ENCODE results near the gene HLCS. TPM values are rescaled to one million over a fixed set of nuclear protein-coding genes. Genes with fewer than 3 reads are reported as not detected.

Gene HLCS
- total RNA-seq, 1 experiment from 2014 or later = 12.7 TPM

DNA sequence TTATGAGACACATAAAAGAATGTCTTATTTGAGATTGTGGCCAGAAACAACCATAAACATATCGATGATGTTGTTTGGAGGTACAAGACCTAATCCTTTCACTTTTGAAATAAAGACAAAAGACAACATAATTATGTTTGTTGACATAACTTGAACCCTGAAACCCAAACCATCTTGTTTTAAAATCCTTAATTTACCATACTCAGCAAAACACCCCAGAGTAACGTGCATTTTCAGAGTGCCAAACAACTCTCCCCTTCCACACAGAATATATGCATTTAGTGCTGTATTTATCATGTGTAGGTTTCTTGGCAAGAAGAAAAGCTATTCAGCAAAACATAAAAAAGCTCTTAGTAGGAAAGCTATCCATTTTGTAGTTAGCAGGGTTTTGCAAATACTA is 250.1 kb downstream of the HLCS start:
- no peak overlapping the region for H2AFZ ChIP-seq (ENCODE audit: low read length)
- no peak overlapping the region for H4K5ac ChIP-seq (ENCODE audit: insufficient read length, low read depth, low read length)
- no peaks in the 10 kb centered on the region for H3K36me3 Mint-ChIP-seq (ENCODE audit: insufficient read depth in 1 of 3, low read depth in 3 of 3)
- H2BK12ac ChIP-seq (ENCODE audit: insufficient read length, low read depth, low read length) = no peak overlapping the region
- H3K18ac ChIP-seq (ENCODE audit: insufficient read length, low read depth, low read length) = no peak overlapping the region
- no peak overlapping the region for H3K9ac ChIP-seq (ENCODE audit: extremely low read depth, insufficient read length, low read length)
- no peak for DNase-seq
- H3K9me3 ChIP-seq (ENCODE audit: control insufficient read depth, low read depth, low read length) = no peaks in the 10 kb centered on the region
- H2AK5ac ChIP-seq (ENCODE audit: insufficient read length, low read length) = no peak overlapping the region
- no peak overlapping the region for H3K27ac Mint-ChIP-seq
- no peak overlapping the region for H3K27ac ChIP-seq (ENCODE audit: insufficient read length, low read depth, low read length)
- no peak overlapping the region for H2BK15ac ChIP-seq (ENCODE audit: low read depth, low read length)
- no peak overlapping the region for H3K14ac ChIP-seq (ENCODE audit: insufficient read depth, low read length)
- peaks cover 12 to 20% of the 10 kb centered on the region in 2 experiments for H3K4me1 Mint-ChIP-seq
- no peak overlapping the region for H2BK20ac ChIP-seq (ENCODE audit: low read depth, low read length, poor library complexity, severe bottlenecking)
- no peaks in the 10 kb centered on the region for H3K9me3 Mint-ChIP-seq
- no peak overlapping the region for H4K8ac ChIP-seq (replicated peaks; ENCODE audit: insufficient read length, low read depth, low read length)
- H3T11ph ChIP-seq (ENCODE audit: low read length) = no peak overlapping the region
- H3K27me3 ChIP-seq (ENCODE audit: insufficient read depth, low read length) = no peaks in the 10 kb centered on the region; the same call in 1 of the 2 replicates
- H3K23me2 ChIP-seq (ENCODE audit: insufficient read length, low read depth, low read length, poor library complexity, severe bottlenecking) = no peaks in the 10 kb centered on the region
- no peak overlapping the region for H3K56ac ChIP-seq (ENCODE audit: insufficient read length, low read depth, low read length)
- H3K4ac ChIP-seq (ENCODE audit: low read depth, low read length) = no peak overlapping the region
- H3K23ac ChIP-seq (ENCODE audit: insufficient read length, low read depth, low read length) = no peak overlapping the region
- H3K79me1 ChIP-seq (ENCODE audit: insufficient read depth, low read depth, low read length, poor library complexity, severe bottlenecking) = no peaks in the 10 kb centered on the region
- no CpG with 5 or more reads among the region's 2 CpGs for WGBS (ENCODE audit: extremely low coverage, insufficient read length, low lambda C conversion rate)
- no peak overlapping the region for H2BK120ac ChIP-seq (ENCODE audit: low read depth, low read length, poor library complexity, severe bottlenecking)
- no peak overlapping the region for H4K91ac ChIP-seq (ENCODE audit: insufficient read length, low read depth, low read length)
- H3K4me2 ChIP-seq (ENCODE audit: insufficient read depth, insufficient read length, low read length) = no peak overlapping the region
- no peak overlapping the region for H2BK5ac ChIP-seq (ENCODE audit: insufficient read length, low read length)
- TF ChIP-seq, protein P1, sequence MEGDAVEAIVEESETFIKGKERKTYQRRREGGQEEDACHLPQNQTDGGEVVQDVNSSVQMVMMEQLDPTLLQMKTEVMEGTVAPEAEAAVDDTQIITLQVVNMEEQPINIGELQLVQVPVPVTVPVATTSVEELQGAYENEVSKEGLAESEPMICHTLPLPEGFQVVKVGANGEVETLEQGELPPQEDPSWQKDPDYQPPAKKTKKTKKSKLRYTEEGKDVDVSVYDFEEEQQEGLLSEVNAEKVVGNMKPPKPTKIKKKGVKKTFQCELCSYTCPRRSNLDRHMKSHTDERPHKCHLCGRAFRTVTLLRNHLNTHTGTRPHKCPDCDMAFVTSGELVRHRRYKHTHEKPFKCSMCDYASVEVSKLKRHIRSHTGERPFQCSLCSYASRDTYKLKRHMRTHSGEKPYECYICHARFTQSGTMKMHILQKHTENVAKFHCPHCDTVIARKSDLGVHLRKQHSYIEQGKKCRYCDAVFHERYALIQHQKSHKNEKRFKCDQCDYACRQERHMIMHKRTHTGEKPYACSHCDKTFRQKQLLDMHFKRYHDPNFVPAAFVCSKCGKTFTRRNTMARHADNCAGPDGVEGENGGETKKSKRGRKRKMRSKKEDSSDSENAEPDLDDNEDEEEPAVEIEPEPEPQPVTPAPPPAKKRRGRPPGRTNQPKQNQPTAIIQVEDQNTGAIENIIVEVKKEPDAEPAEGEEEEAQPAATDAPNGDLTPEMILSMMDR (conservative IDR thresholded peaks at IDR 0.05) = no peak
- H3K79me2 ChIP-seq (ENCODE audit: insufficient read depth, low read length) = no peaks in the 10 kb centered on the region
- H3K4me1 ChIP-seq (ENCODE audit: insufficient read depth, low read length) = peaks cover 2% of the 10 kb centered on the region; the same call in 1 of the 2 replicates
- H4K20me1 ChIP-seq (ENCODE audit: control insufficient read depth, insufficient read depth, insufficient read length) = no peaks in the 10 kb centered on the region
- no peak overlapping the region for H3K4me3 Mint-ChIP-seq
- peaks cover 79% of the 10 kb centered on the region for H3K27me3 Mint-ChIP-seq (ENCODE audit: low read depth)

Data from H9 (cell line).